Activated CD4-positive, CD25-positive, alpha-beta regulatory T cell treated with anti-CD3 and anti-CD28 coated beads, Interleukin-2, amount 50 U/mL, for 16 hours (primary cell): ENCODE measurements around the gene SASH1.
"Not testable (repeated sequence)": the region's sequence is repeated elsewhere in the genome, so short reads cannot be mapped to it uniquely, and the experiment has no call there.

Experiments
- DNase-seq: peaks from one replicate; pipeline ENCODE4 v3.0.0-alpha.2; 2020; ENCODE audit warnings: low read depth, low spot score

Gene SASH1

DNA sequence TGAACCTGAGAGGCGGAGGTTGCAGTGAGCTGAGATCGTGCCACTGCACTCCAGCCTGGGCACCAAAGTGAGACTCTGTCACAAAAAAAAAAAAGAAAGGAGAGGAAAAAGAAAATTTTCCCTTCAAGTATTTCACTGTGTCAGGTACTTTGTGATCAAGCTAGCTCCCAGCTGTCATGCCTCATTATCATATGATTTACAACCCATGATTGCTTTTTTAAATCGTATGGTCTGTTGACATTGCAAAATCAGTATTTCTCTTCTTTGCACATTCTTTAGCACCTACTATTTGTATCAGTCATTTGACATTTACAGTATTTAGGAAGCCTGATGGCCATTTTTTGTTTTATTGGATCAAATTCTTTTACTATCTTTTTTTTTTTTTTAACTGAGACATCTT is 22.4 kb downstream of the SASH1 start:
- no peak for DNase-seq

DNA sequence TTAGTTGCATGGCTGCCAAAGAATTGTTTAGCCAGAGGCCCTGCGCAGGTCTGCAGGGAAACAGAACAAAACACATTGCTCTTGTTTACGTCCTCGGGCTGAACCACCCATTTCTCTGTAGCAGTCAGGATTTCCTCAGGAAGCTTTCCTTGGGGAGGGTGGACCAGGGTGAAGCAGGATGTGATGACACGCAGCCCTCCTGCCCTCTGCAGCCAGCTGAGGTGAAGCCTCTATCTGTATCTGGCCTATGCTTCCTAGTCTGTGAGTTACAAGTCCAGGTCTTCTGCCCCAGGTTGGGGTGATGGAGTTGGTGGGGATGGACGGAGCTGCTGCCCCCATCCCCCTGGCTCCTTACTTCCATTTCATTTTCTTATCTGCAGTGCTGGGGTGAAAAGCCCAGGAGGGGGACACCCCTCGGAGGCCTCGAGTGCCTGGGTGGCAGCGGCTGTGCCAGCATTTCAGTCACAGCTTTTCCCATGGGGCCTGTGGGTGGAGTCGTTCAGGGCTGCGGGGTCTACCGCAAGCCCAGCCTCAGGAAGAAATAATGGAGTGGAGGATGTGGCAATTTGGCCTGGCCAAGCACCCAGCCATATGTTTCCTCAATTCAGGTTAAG is 24.9 kb downstream of the SASH1 start:
- no peak for DNase-seq

DNA sequence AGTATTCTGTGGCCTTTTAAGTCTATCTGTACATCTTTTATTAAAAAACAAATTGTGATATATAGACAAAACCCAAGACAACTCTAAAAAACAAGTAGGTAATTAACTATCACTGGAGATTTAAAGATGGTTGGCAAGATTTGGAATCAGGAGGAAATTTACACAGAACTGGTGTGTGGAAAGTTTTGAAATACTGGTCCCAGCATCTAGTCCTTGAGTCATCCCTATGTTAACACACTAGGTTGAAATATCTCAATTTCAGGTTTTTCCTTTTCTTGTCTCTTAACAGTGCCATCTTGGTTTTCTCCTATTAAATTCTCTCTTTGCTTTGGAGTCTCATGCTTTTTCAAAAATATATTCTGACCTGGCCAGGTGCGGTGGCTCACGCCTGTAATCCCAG is 27.5 kb downstream of the SASH1 start:
- DNase-seq: no peak

DNA sequence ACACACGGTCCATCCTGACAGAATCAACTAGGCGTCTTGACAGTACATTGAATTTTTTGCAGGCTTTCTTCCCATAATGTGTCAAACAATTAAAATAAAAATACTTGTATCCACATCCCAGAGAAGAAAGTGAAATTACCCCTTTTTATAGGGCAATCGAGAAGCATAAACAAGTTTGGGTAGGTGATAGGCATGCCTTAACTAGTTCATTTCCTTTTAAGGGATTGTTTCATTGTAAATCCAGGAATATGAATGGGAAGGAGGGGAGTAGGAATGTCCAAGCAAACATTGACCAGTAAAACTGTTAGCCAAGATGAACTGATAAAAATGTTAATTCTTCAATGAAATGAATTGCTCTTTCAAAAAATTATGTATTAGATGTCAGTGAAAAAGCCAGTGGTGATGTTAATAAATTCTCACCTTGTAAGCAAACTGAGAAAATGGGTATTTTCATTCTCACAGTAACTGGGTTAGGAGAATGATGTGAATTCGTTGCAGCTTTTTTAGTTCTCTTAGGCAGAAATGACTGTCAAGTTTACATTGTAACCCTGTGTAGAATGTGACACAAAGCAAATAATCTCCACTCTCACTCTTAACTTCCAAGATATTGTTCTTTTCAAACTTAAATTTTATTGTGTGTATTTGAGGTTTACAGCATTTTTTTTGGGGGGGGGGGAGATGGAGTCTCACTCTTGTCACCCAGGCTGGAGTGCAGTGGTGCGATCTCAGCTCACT is 31.6 kb downstream of the SASH1 start:
- DNase-seq: no peak

DNA sequence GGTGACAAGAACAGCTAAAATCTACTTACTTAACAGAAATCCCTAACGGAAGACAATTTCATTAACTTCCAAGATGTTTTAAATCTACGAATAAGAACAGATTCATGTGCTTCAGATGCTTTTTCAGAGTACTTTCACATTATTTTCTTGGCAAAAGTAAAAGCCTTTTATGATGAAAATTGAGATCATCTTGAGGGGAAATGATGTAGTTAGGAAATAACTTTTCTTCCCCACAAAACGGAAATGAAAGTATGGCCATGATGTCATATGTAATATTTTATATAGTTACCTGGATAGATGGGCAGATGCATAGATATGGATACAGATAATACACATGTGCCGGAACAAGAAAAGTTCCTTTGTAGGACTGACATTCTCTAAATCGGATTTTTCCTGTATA is 32.8 kb downstream of the SASH1 start:
- DNase-seq: no peak

DNA sequence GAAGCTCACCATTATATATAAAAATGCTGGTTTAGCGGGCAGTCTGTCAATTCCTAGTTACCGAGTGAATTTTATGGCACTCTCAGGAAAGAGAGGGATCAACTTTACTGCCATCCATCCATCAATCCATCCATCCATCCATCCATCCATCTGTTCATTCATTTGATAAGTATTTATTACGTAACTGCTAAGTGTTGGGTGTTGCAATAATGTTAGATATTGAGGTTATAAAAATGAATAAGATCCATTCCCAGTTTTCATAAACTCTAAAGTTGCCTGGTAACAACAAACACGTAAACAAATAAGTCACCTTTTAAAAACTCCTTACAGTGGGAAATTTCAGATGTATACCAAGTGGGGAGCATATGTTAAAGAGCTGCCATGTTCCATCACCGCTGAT is 36.8 kb downstream of the SASH1 start:
- DNase-seq: no peak

DNA sequence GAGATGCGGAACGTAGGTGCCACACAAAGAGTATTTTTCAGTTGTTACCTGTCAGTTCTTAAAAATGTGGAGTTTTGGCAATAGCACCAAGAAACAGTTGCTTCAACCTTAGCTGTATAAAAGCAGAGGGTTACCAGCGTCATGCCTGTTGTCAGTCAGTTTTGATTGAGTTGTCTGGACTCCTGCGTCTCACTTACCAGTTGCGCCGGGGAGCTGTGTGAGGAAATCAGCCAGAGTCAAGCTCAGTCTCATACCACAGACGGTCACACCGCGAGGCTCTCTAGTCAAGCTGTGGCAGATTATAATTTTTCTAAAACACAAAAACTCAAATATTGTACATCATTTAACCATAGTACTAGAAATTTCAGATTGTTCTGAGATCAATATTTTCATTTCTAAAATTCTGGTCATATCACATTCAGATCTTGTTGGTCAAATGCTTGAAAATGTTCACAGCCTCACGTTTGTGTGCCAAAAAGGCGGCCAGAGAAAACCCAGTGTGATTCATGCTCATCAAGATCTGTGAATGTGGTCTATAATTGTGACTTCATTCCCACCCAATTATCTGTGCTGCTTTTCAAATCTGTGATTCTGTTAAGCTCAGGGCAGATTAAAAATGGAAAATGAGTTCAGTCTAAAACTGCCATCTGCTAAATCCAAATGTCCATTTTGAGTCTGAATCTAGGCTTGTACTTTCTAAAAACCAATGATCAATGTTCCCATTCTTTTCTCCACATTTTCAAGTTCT is 37.5 kb downstream of the SASH1 start:
- DNase-seq: no peak

DNA sequence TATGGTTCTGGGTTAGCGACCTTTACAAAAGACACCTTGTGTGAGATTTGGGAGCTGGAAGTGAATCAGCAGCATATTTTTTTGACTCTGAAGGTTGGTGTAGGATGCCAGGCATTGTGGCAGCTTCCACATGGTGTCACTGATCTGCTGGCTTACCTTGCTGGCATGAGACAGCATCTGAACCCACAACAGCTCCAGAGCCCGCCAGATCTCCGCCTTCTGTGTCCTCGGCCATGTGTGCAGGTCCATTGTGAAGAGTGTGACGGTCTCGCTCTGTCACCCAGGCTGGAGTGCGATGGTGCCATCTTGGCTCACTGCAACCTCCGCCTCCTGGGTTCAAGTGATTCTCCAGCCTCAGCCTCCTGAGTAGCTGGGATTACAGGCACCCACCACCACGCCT is 39.4 kb downstream of the SASH1 start:
- not testable (repeated sequence) for DNase-seq

DNA sequence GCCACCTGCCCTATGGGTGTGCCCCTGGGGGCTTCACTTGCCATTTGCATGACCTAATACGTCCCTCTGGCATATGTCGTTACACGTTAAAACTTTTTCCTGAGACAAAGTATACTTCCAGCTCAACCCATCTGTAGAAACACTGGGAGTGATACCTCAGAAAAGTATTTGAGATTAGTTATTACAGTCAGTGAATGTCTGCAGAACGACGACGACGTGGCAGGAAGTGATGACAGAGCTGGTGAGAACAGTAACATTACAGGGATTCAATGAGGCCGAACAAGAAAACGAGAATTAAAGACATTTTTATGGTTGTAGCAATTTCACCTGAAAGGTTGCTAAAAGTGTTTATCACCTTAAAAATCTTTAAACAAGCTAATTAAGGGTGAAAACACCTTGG is 40.2 kb downstream of the SASH1 start:
- DNase-seq: no peak

DNA sequence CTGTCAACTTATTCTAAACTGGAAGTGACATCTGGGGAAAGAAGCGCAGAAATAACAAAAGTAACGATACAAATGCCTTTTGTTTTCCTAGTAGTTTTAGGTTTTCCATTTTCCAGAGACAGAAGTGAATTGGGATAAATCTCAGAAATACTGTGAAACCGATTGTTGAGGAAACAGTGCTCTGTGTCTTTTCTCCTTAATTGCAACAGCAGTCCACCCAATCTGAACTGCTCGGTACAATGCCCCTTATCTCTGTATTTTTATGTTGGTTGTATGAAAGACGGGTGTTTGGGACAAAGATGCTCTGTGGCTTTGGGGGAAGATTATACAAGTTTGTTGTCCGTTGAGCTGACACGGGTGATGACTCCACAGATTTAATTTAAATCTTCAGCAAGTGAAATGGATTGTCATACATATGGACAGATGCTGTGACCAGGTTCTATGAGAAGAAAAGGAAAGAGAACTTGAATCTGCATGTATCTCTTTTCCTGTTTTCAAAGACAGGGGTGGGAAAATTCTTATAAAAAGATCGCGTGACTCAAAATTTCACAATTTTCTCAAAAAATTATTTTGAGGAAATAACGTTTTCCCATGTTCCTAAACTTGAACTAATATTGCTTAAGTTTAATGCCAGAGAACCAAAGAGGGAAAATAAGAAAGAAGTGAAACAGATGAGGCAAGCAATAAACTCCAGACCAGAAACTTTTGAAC is 41.2 kb downstream of the SASH1 start:
- DNase-seq: no peak

DNA sequence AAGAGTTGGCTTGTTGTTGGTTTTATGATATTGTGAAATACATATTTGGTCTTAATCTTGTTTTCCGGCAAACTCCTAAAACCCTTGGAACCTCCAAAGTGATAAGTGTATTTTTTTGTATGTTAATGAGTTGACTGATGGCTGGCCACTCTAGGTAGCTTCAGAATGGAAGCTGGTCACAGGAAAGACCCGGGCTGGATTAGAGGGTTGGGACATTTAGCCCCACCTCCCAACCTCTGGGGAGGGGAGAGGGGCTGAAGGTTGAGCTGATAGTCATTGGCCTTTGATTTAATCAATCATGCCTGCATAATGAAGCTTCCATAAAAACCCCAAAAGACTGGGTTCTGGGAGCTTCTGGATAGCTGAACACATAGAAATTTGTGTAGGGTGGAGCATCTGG is 42.7 kb downstream of the SASH1 start:
- DNase-seq: no peak

DNA sequence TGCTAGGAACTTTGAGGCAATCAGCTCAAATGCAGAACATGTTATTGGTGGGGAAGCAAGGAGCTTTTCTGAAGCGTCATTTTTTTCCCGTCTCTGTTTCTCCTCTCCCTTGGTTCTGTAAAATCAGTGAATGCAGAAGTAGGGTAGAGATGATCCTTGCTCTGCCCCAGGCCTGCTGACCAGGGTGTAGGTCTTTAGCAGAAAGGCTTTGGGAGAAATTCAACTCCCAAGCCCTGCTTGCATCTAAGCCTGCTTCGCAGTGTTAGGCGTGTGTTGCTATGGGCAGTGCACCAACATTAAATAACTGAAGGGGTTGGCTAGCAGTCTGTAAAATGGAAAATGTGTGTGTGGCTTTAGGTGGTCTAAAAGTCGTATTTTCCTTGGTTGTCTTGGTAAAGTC is 45.9 kb downstream of the SASH1 start:
- DNase-seq: no peak

DNA sequence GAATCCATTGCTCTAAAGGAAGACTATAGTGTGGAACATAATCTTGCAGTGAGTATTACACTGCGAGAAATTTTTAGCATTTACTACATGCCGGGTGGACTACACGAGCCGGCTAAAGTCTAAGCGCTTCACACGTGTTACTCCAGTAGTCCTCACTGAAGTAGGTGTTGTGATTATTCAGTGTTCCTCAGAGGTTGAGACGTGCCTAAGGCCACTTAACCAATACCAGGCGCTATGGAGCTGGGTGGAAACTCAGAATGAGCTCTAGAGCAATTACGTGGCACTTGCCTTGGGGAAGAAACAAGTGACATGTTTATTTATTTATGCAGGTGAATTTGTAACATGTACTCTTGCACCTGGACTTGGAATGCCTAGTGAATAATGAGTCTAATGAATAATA is 46.4 kb downstream of the SASH1 start:
- DNase-seq: no peak

DNA sequence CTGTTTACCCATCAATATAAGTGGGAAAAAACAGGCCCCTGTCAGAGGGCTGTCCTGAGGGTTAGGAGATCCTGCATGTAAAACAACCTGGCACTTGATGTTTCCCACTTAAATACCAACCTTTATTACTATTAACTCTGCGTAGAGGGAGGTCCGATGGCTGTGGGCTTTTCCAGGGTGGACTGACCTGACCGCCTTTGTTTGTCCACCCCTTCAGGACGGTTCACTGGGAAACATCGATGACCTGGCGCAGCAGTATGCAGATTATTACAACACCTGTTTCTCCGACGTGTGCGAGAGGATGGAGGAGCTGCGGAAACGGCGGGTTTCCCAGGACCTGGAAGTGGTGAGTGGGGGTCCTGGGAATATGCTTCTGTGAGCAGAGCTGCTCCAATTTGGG is 47.3 kb downstream of the SASH1 start:
- no peak for DNase-seq

DNA sequence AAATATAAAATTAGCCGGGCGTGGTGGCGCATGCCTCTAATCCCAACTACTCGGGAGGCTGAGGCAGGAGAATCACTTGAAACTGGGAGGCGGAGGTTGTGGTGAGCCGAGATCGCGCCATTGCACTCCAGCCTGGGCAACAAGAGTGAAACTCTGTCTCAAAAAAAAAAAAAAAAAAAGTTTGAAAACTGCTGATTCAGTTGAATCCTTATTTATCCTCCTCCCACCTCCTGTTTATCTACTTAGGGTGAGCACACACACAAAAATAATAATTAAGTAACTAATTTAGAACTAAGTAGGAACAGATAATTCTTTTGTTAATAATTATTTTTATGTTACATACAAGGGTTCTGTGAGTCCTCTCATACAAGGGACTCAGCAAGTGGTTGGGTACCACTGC is 49.5 kb downstream of the SASH1 start:
- DNase-seq: not testable (repeated sequence)

DNA sequence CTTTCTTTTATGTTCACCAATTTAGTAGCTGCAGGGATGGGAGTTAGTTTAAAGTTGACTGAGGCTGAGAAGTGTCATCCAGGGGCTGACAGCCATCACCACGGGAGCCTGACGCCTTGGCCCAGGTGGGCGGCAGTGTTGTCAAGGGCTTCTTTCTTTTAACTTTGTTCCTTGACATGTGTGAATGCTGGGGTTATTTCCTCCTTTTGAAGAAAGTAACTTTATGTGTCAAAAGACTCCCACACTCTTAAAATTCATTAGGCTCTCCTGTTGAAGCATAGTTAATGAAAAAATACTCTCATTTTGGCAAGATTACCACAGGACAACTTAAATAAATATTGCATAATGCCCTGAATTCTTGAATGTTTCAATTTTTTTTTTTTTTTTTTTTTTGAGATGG is 50.0 kb downstream of the SASH1 start:
- no peak for DNase-seq

DNA sequence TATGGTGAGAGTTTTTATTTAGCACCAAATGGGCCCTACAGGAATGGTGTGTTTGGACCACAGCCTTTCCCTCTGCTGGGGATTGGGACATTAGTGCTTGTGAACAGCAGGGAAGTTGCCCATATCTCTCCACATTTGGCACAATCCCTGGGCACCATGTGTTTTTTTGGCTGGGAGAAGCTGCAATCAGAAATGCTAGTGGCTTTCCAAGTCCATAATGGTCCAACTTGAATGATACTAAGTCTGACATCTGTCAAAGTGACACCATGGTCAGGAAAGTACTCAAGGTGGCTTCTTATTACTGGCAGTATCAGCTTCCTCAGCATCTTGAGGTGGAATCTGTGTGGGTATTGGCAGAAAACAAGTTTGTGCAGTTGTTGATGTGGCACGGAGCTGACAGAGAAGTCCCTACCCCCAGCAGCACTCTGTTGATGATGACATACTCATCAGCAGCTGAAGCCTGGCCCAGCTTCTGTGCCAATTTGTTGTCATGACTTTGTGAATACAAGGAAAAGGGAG is 53.0 kb downstream of the SASH1 start:
- DNase-seq: no peak

DNA sequence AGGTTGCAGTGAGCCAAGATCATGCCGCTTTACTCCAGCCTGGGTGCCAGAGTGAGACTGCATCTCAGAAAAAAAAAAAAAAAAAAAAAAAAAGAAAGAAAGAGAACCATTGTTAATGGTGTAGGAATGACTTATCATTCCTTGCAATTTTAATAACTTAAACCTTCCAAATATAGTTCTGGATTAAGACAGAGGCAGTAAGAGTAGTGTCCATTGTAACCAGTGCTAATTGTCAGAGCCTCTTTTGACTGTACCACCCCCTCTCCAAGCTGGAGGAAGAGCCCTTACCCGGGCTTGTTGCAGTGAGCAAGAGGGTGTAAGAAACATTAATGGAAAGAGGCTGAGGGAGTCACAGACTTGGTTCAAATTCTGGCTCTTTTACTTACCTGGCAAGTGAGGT is 53.8 kb downstream of the SASH1 start:
- DNase-seq: no peak

DNA sequence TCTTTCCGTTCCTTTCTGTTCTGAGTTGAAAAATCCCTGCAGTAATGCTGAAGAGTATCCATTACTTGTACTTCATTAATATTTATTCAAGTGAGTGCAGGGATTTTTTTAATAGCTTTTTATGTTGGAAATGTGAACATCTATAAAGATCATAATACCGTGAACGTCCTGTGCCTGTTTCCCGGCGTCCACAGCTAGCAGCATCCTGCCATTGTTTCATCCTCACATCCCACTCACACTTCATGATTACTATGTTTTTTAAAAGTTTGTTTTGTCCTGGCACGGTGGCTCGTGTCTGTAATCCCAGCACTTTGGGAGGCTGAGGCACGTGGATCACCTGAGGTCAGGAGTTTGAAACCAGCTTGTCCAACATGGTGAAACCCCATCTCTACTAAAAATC is 54.3 kb downstream of the SASH1 start:
- DNase-seq: no peak

DNA sequence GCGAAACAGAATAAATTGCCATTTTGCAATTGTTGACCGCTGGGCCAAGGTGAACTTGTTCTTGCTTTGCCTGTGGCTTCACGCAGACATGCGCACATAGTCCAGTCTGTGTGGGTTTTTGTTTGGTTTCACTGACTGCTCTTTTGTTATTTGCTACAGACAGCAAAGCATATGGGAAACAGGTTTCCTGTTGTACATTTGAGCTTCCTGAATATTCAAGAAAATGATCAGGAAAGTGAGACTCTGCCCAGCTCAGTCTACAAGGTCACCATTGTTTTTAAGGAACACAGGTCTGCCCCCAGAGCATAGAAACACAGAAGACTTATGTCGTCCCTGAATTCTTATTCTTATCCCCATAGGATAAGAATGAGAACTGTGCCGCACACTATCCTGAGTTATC is 55.6 kb downstream of the SASH1 start:
- no peak for DNase-seq

DNA sequence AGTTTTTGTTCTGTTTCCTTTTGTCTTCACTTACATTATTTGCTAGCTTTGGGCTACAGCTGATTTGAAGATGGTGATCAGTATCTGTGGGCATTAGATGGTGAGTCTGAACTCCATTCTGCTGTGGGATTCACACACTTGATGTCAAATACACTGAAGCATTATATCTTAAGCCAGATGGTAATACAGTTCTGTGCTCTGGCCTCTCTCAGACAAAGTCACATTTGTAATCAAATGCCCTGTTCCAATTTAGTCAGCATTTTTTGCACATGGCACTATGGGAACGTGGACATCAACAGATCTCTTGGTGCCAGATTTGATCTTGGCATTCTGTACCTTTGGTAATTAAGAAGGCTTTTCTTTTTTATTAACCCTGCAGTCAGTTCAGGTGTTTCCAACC is 56.0 kb downstream of the SASH1 start:
- DNase-seq: no peak

DNA sequence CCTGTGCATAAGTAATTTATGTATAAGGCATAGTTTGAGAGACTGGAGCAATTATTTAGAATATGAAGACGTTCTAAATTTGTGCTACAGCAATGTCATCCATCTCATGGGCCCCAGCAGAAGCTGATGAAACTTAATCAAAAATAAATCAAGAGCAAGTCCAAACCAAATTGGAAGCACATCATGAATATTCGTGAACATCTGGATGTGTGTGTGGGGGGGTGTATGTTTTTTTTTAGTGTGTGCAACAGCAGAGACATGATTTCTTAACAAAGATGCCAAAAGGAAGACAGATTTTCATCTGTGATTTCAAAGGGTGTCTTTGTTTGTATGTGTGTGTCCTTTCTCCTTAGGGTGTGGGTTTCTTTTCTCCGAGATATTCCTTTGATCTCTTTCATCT is 58.9 kb downstream of the SASH1 start:
- no peak for DNase-seq
